ENCODE measurements around the gene DCTN4.

Gene DCTN4

GRCh38 chr5:150692276-150692675 is 66.5 kb downstream of the DCTN4 start:
- no peak overlapping the region for H3K27ac ChIP-seq (ENCODE audit: low read length)
- no peaks in the 10 kb centered on the region for H4K20me1 ChIP-seq (ENCODE audit: insufficient read depth, low read length)
- no peak overlapping the region for H3K9ac ChIP-seq (ENCODE audit: low read depth, low read length)
- H2AFZ ChIP-seq (ENCODE audit: low read depth, low read length), result no peak overlapping the region
- H3K9me3 ChIP-seq (ENCODE audit: insufficient read depth, low read length, severe bottlenecking), result no peaks in the 10 kb centered on the region
- TF ChIP-seq, protein P1, sequence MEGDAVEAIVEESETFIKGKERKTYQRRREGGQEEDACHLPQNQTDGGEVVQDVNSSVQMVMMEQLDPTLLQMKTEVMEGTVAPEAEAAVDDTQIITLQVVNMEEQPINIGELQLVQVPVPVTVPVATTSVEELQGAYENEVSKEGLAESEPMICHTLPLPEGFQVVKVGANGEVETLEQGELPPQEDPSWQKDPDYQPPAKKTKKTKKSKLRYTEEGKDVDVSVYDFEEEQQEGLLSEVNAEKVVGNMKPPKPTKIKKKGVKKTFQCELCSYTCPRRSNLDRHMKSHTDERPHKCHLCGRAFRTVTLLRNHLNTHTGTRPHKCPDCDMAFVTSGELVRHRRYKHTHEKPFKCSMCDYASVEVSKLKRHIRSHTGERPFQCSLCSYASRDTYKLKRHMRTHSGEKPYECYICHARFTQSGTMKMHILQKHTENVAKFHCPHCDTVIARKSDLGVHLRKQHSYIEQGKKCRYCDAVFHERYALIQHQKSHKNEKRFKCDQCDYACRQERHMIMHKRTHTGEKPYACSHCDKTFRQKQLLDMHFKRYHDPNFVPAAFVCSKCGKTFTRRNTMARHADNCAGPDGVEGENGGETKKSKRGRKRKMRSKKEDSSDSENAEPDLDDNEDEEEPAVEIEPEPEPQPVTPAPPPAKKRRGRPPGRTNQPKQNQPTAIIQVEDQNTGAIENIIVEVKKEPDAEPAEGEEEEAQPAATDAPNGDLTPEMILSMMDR (IDR thresholded peaks at IDR 0.05; ENCODE audit: borderline replicate concordance, extremely low read depth, low read length, poor library complexity, severe bottlenecking), result no peak
- TF ChIP-seq EZH2 (IDR thresholded peaks at IDR 0.05; ENCODE audit: borderline replicate concordance, low read depth, low read length, severe bottlenecking), result no peak
- H3K79me2 ChIP-seq (ENCODE audit: insufficient read depth, low read length), result no peaks in the 10 kb centered on the region
- no peak for DNase-seq
- H3K4me2 ChIP-seq (ENCODE audit: insufficient read depth, low read length), result no peak overlapping the region
- no peaks in the 10 kb centered on the region for H3K4me1 ChIP-seq (ENCODE audit: insufficient read depth, low read length)
- H3K36me3 ChIP-seq (ENCODE audit: insufficient read depth, low read length), result peaks cover 72% of the 10 kb centered on the region
- no peaks in the 10 kb centered on the region for H3K27me3 ChIP-seq (ENCODE audit: insufficient read depth, low read length, poor library complexity)
- no peak overlapping the region for H3K4me3 ChIP-seq (ENCODE audit: low read depth in 1 of 2, low read length in 2 of 2)
- ATAC-seq (ENCODE audit: insufficient read depth, low read depth), result no peak

DNA sequence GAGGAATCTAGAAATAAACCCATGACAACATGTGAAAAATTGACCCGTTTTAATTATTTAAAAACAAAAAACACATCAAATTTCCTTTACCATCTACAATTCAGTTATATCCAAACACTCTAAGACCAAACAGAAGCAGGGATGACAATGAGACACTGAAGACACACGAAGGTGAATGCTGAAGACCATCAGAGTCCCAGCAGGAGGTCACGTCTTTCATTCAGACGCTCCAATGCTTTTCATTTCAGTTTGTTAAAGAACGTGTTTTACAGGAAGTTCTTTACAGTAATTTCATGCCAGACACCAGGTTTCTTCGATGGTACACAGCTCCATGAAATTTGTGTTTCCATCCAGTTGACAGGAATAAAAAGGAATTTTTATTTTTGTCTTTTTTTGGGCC is 68.1 kb downstream of the DCTN4 start:
- H3K4me3 ChIP-seq (ENCODE audit: low read depth in 1 of 2, low read length in 2 of 2), result no peak overlapping the region
- no peaks in the 10 kb centered on the region for H3K9me3 ChIP-seq (ENCODE audit: insufficient read depth, low read length, severe bottlenecking)
- H3K27ac ChIP-seq (ENCODE audit: low read length), result no peak overlapping the region
- no peak overlapping the region for H2AFZ ChIP-seq (ENCODE audit: low read depth, low read length)
- H3K9ac ChIP-seq (ENCODE audit: low read depth, low read length), result no peak overlapping the region
- H3K4me2 ChIP-seq (ENCODE audit: insufficient read depth, low read length), result no peak overlapping the region
- no peaks in the 10 kb centered on the region for H3K27me3 ChIP-seq (ENCODE audit: insufficient read depth, low read length, poor library complexity)
- no peaks in the 10 kb centered on the region for H3K4me1 ChIP-seq (ENCODE audit: insufficient read depth, low read length)
- ATAC-seq (ENCODE audit: insufficient read depth, low read depth) (no peak), DNase-seq (no peak)
- no peaks in the 10 kb centered on the region for H3K79me2 ChIP-seq (ENCODE audit: insufficient read depth, low read length)
- TF ChIP-seq EZH2 (IDR thresholded peaks at IDR 0.05; ENCODE audit: borderline replicate concordance, low read depth, low read length, severe bottlenecking), result no peak
- TF ChIP-seq, protein P1 (IDR thresholded peaks at IDR 0.05; ENCODE audit: borderline replicate concordance, extremely low read depth, low read length, poor library complexity, severe bottlenecking), result no peak
- peaks cover 57% of the 10 kb centered on the region for H3K36me3 ChIP-seq (ENCODE audit: insufficient read depth, low read length)
- H4K20me1 ChIP-seq (ENCODE audit: insufficient read depth, low read length), result no peaks in the 10 kb centered on the region

GRCh38 chr5:150689120-150689519 is 69.7 kb downstream of the DCTN4 start:
- TF ChIP-seq, protein P1 (IDR thresholded peaks at IDR 0.05; ENCODE audit: borderline replicate concordance, extremely low read depth, low read length, poor library complexity, severe bottlenecking), result no peak
- no peak for TF ChIP-seq EZH2 (IDR thresholded peaks at IDR 0.05; ENCODE audit: borderline replicate concordance, low read depth, low read length, severe bottlenecking)
- H3K9ac ChIP-seq (ENCODE audit: low read depth, low read length), result no peak overlapping the region
- no peaks in the 10 kb centered on the region for H3K4me1 ChIP-seq (ENCODE audit: insufficient read depth, low read length)

DNA sequence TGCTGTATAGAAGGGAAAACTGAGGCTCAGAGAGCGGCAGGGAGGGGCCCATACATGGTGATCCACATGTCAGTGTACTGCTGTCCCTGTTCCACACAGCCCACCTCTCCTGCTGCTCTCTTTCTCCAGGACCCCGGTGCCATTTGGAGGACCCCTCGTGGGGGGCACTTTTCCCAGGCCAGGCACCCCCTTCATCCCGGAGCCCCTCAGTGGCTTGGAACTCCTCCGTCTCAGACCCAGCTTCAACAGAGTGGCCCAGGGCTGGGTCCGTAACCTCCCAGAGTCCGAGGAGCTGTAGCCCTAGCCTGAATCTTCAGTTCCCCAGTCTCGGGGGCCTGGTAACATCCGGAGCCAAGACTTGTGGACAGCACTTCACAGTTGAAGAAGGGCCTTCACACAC is 82.2 kb downstream of the DCTN4 start:
- peaks cover 5% of the 10 kb centered on the region for H3K27me3 ChIP-seq (ENCODE audit: insufficient read depth, low read length, poor library complexity)
- DNase-seq (no peak), ATAC-seq (ENCODE audit: insufficient read depth, low read depth) (no peak)
- no peak overlapping the region for H3K4me2 ChIP-seq (ENCODE audit: insufficient read depth, low read length)
- H3K9me3 ChIP-seq (ENCODE audit: insufficient read depth, low read length, severe bottlenecking), result no peaks in the 10 kb centered on the region
- H3K36me3 ChIP-seq (ENCODE audit: insufficient read depth, low read length), result no peaks in the 10 kb centered on the region
- H2AFZ ChIP-seq (ENCODE audit: low read depth, low read length), result no peak overlapping the region
- no peaks in the 10 kb centered on the region for H4K20me1 ChIP-seq (ENCODE audit: insufficient read depth, low read length)
- TF ChIP-seq, protein P1 (IDR thresholded peaks at IDR 0.05; ENCODE audit: borderline replicate concordance, extremely low read depth, low read length, poor library complexity, severe bottlenecking), result no peak
- no peak for TF ChIP-seq EZH2 (IDR thresholded peaks at IDR 0.05; ENCODE audit: borderline replicate concordance, low read depth, low read length, severe bottlenecking)
- H3K79me2 ChIP-seq (ENCODE audit: insufficient read depth, low read length), result no peaks in the 10 kb centered on the region
- H3K27ac ChIP-seq (ENCODE audit: low read length), result no peak overlapping the region
- H3K9ac ChIP-seq (ENCODE audit: low read depth, low read length), result no peak overlapping the region
- H3K4me1 ChIP-seq (ENCODE audit: insufficient read depth, low read length), result peaks cover 21% of the 10 kb centered on the region
- no peak overlapping the region for H3K4me3 ChIP-seq (ENCODE audit: low read depth in 1 of 2, low read length in 2 of 2)

More at GRCh38 chr5:150689120-150689519, 69.7 kb downstream of the DCTN4 start:
- ATAC-seq (ENCODE audit: insufficient read depth, low read depth), result 0 out of 3 replicates have a peak, but pooled peaks have one; percentile 40
- Histone ChIP-seq H3K27me3 (ENCODE audit: insufficient read depth, low read length, poor library complexity) (no peaks in the 10 kb centered on the region), H3K4me2 (ENCODE audit: insufficient read depth, low read length) (no peak overlapping the region), H3K27ac (ENCODE audit: low read length) (no peak overlapping the region), H3K4me3 (ENCODE audit: low read depth in 1 of 2, low read length in 2 of 2) (no peak overlapping the region), H3K9me3 (ENCODE audit: insufficient read depth, low read length, severe bottlenecking) (no peaks in the 10 kb centered on the region), H3K79me2 (ENCODE audit: insufficient read depth, low read length) (no peaks in the 10 kb centered on the region), H2AFZ (ENCODE audit: low read depth, low read length) (no peak overlapping the region), H4K20me1 (ENCODE audit: insufficient read depth, low read length) (no peaks in the 10 kb centered on the region), H3K36me3 (ENCODE audit: insufficient read depth, low read length) (peaks cover 40% of the 10 kb centered on the region)
- DNase-seq, result no peak

All from DND-41 (cell line).